ENCODE measurements around the gene OR10C1.

OR10C1 gene

GRCh38 chr6:29487660-29488059 lies 48.6 kb downstream of the OR10C1 start, which contains the start of gene MAS1L:
TSS of gene MAS1L (minus strand) at chr6:29487956. CDS start at chr6:29487902, 54 bp downstream.
- DNase-seq (ENCODE audit: low read depth) = no peak
- TF ChIP-seq, protein P1, sequence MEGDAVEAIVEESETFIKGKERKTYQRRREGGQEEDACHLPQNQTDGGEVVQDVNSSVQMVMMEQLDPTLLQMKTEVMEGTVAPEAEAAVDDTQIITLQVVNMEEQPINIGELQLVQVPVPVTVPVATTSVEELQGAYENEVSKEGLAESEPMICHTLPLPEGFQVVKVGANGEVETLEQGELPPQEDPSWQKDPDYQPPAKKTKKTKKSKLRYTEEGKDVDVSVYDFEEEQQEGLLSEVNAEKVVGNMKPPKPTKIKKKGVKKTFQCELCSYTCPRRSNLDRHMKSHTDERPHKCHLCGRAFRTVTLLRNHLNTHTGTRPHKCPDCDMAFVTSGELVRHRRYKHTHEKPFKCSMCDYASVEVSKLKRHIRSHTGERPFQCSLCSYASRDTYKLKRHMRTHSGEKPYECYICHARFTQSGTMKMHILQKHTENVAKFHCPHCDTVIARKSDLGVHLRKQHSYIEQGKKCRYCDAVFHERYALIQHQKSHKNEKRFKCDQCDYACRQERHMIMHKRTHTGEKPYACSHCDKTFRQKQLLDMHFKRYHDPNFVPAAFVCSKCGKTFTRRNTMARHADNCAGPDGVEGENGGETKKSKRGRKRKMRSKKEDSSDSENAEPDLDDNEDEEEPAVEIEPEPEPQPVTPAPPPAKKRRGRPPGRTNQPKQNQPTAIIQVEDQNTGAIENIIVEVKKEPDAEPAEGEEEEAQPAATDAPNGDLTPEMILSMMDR (IDR thresholded peaks at IDR 0.05; ENCODE audit: low read depth, low read length, missing control alignments) = no peak
- H3K4me3 ChIP-seq (ENCODE audit: low read depth, low read length) = no peak within 1 kb of the TSS

DNA sequence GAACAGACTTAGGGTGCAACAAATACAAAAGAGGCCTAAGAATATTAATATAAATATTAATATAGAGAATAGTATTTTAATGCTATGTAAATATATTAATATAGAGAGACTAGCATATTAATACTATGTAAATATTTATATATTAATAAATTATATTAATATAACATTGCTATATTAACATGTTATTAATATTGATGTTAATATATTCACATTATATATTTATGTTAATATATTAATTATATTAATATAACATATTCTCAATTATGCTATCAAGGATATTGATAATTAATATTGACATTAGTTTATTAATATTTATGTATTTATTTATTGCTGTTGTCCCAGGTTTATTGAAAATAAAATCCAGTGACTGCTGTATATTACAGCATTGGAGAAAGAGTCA lies 49.8 kb downstream of the OR10C1 start:
- no peak overlapping the region for H3K4me3 ChIP-seq (ENCODE audit: low read depth, low read length)
- no peak for DNase-seq (ENCODE audit: low read depth)
- TF ChIP-seq, protein P1 (IDR thresholded peaks at IDR 0.05; ENCODE audit: low read depth, low read length, missing control alignments) = no peak

DNA sequence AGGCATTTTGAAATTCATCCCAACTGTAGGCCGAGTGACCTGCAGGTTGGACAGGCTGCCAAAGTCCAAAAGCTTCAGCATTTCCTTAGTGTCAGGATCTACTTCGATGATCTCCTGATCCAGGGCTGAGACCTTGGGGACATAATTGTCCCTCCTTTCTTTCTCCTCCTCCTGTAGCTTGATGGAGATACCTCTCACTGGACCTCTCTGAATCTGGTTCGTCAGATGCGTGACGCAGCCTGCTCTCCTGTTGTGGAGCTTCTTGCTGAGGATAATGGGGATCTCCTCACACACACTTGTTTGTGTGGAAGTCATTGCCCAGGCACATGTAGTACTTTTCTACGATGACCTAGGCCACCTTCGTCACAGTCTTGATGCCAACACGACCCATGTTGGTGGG lies 50.2 kb downstream of the OR10C1 start:
- TF ChIP-seq, protein P1 (IDR thresholded peaks at IDR 0.05; ENCODE audit: low read depth, low read length, missing control alignments) = no peak
- no peak for DNase-seq (ENCODE audit: low read depth)
- no peak overlapping the region for H3K4me3 ChIP-seq (ENCODE audit: low read depth, low read length)

- no peak overlapping the region for H3K4me3 ChIP-seq (ENCODE audit: low read depth, low read length)
- TF ChIP-seq, protein P1 (IDR thresholded peaks at IDR 0.05; ENCODE audit: low read depth, low read length, missing control alignments) = no peak
- DNase-seq (ENCODE audit: low read depth) = no peak
Measured at GRCh38 chr6:29490055-29490454, 50.9 kb downstream of the OR10C1 start.

- no peak for DNase-seq (ENCODE audit: low read depth)
- TF ChIP-seq, protein P1 (IDR thresholded peaks at IDR 0.05; ENCODE audit: low read depth, low read length, missing control alignments) = no peak
- no peak overlapping the region for H3K4me3 ChIP-seq (ENCODE audit: low read depth, low read length)
Measured at GRCh38 chr6:29490552-29490951, 51.4 kb downstream of the OR10C1 start.

Measured in GM12864 (cell line).